ENCODE measurements around the gene TSNAXIP1. TPM values are rescaled to one million over a fixed set of nuclear protein-coding genes. Genes with fewer than 3 reads are reported as not detected.
A peak's percentile ranks its signal among the peaks of the same experiment; 100 is the strongest.
"Not testable (repeated sequence)": the region's sequence is repeated elsewhere in the genome, so short reads cannot be mapped to it uniquely, and the experiment has no call there.

Gene TSNAXIP1
- polyA plus RNA-seq, 3 donors = 0.23 TPM; not detected in 2

- no peak overlapping the region for H3K9ac ChIP-seq (ENCODE audit: insufficient read depth, low read length, poor library complexity, severe bottlenecking)
- 97% methylated on average over 7 of the region's 11 CpGs for WGBS (ENCODE audit: insufficient coverage)
- H3K27ac Mint-ChIP-seq = peak overlapping the region in 4 of 7 donors; percentile 39 to 78 (median 62)
- no peak for TF ChIP-seq CTCF (IDR thresholded peaks at IDR 0.05)
- no peaks in the 10 kb centered on the region for H3K27me3 ChIP-seq (ENCODE audit: control insufficient read depth in 2 of 2, insufficient read depth in 2 of 2, low read length in 2 of 2)
- no peak overlapping the region for H3K4me3 Mint-ChIP-seq
- H2AFZ ChIP-seq (ENCODE audit: insufficient read depth, low read depth, low read length, poor library complexity, severe bottlenecking) = no peak overlapping the region
- intact Hi-C loops (cut with micrococcal nuclease) = no loop called here
- DNase-seq = no peak
- H3K4me1 ChIP-seq (ENCODE audit: control insufficient read depth in 1 of 2, insufficient read depth in 2 of 2, low read length in 2 of 2) = peaks cover 0 to 5% of the 10 kb centered on the region in 2 donors
- H4K20me1 ChIP-seq (ENCODE audit: insufficient read depth, low read length) = peaks cover 21% of the 10 kb centered on the region
- no peak overlapping the region for H3K27ac ChIP-seq (ENCODE audit: low read depth in 1 of 2, low read length in 2 of 2)
- peaks cover 0 to under 1% (median 0%) of the 10 kb centered on the region in 7 donors for H3K9me3 Mint-ChIP-seq
- H3K4me1 Mint-ChIP-seq = peaks cover 12% of the 10 kb centered on the region
- no peak overlapping the region for H3K4me2 ChIP-seq (replicated peaks; ENCODE audit: extremely low read depth, low read length, poor library complexity, severe bottlenecking)
- peaks cover 41 to 50% of the 10 kb centered on the region in 2 donors for H3K36me3 Mint-ChIP-seq
- H3K27me3 Mint-ChIP-seq (ENCODE audit: low read depth in 3 of 3) = no peaks in the 10 kb centered on the region
- H3K79me2 ChIP-seq (ENCODE audit: insufficient read depth, low read length) = peaks cover 62% of the 10 kb centered on the region
- peaks cover 23 to 65% of the 10 kb centered on the region in 2 donors for H3K36me3 ChIP-seq (replicated peaks in 1 of 2; ENCODE audit: control insufficient read depth in 1 of 2, insufficient read depth in 2 of 2, low read length in 2 of 2)
- H3K9me3 ChIP-seq (replicated peaks in 1 of 2; ENCODE audit: control insufficient read depth in 1 of 2, insufficient read depth in 1 of 2, low read length in 2 of 2) = no peaks in the 10 kb centered on the region
- no peak overlapping the region for H3K4me3 ChIP-seq (replicated peaks in 1 of 3; ENCODE audit: low read depth in 2 of 3, low read length in 3 of 3)
Observed at GRCh38 chr16:67862623-67863583, 56.2 kb downstream of the TSNAXIP1 start.

GRCh38 chr16:67864044-67864443 is 57.4 kb downstream of the TSNAXIP1 start:
- Histone ChIP-seq H3K79me2 (ENCODE audit: insufficient read depth, low read length) (peaks cover 51% of the 10 kb centered on the region), H4K20me1 (ENCODE audit: insufficient read depth, low read length) (peaks cover 12% of the 10 kb centered on the region), H3K36me3 (replicated peaks in 1 of 2; ENCODE audit: control insufficient read depth in 1 of 2, insufficient read depth in 2 of 2, low read length in 2 of 2) (peaks cover 34 to 77% of the 10 kb centered on the region in 2 donors)
- H3K27ac ChIP-seq (ENCODE audit: low read depth in 1 of 2, low read length in 2 of 2); H3K27me3 Mint-ChIP-seq (ENCODE audit: low read depth in 3 of 3); intact Hi-C loops (cut with micrococcal nuclease); H3K9me3 Mint-ChIP-seq; H3K27me3 ChIP-seq (ENCODE audit: control insufficient read depth in 2 of 2, insufficient read depth in 2 of 2, low read length in 2 of 2); H3K4me2 ChIP-seq (replicated peaks; ENCODE audit: extremely low read depth, low read length, poor library complexity, severe bottlenecking); H2AFZ ChIP-seq (ENCODE audit: insufficient read depth, low read depth, low read length, poor library complexity, severe bottlenecking); H3K9ac ChIP-seq (ENCODE audit: insufficient read depth, low read length, poor library complexity, severe bottlenecking); DNase-seq; H3K9me3 ChIP-seq (replicated peaks in 1 of 2; ENCODE audit: control insufficient read depth in 1 of 2, insufficient read depth in 1 of 2, low read length in 2 of 2); H3K4me1 ChIP-seq (ENCODE audit: control insufficient read depth in 1 of 2, insufficient read depth in 2 of 2, low read length in 2 of 2); H3K4me3 ChIP-seq (replicated peaks in 1 of 3; ENCODE audit: low read depth in 2 of 3, low read length in 3 of 3); H3K4me3 Mint-ChIP-seq; H3K4me1 Mint-ChIP-seq: not testable (repeated sequence)
- H3K36me3 Mint-ChIP-seq = peaks cover 42 to 58% of the 10 kb centered on the region in 2 donors
- WGBS (ENCODE audit: insufficient coverage) = 100% methylated on average over 2 of the region's 6 CpGs
- H3K27ac Mint-ChIP-seq = peak overlapping the region in 2 of 7 donors; percentile 41 to 61

Data from CD14-positive monocyte (primary cell).